H9 (cell line): Measurements from ENCODE around the gene KLHL2. TPM values are rescaled to one million over a fixed set of nuclear protein-coding genes. Genes with fewer than 3 reads are reported as not detected.

Experiments used
- DNase-seq: peaks from one replicate; pipeline ENCODE4 v3.0.0-alpha.2; 2017
- H2AFZ ChIP-seq: one replicate; pipeline ENCODE4 v1.6.1; 2013; ENCODE audit warnings: mild to moderate bottlenecking, low read length, control low read depth, moderate library complexity
- H2AK5ac ChIP-seq: 2 replicates; pipeline ENCODE4 v1.6.1; 2013; ENCODE audit warnings: low read length, control low read depth, mixed read lengths; ENCODE audit not compliant: insufficient read length
- H2BK120ac ChIP-seq: one replicate; pipeline ENCODE4 v1.6.1; 2013; ENCODE audit warnings: low read depth, mild to moderate bottlenecking, low read length, control low read depth, inconsistent platforms; ENCODE audit not compliant: poor library complexity, severe bottlenecking
- H2BK12ac ChIP-seq: 2 replicates; pipeline ENCODE4 v1.6.1; 2013; ENCODE audit warnings: low read length, control low read depth, mixed read lengths, low read depth; ENCODE audit not compliant: insufficient read length
- H2BK15ac ChIP-seq: 2 replicates; pipeline ENCODE4 v1.6.1; 2013; ENCODE audit warnings: low read depth, low read length, control low read depth
- H2BK20ac ChIP-seq: one replicate; pipeline ENCODE4 v1.6.1; 2013; ENCODE audit warnings: low read depth, mild to moderate bottlenecking, low read length, control low read depth, inconsistent platforms; ENCODE audit not compliant: poor library complexity, severe bottlenecking
- H2BK5ac ChIP-seq: 2 replicates; pipeline ENCODE4 v1.6.1; 2013; ENCODE audit warnings: low read length, control low read depth, mixed read lengths; ENCODE audit not compliant: insufficient read length
- H3K14ac ChIP-seq: 2 replicates; pipeline ENCODE4 v1.6.1; 2013; ENCODE audit warnings: low read length, control low read depth; ENCODE audit not compliant: insufficient read depth
- H3K18ac ChIP-seq: 2 replicates; pipeline ENCODE4 v1.6.1; 2013; ENCODE audit warnings: low read depth, mild to moderate bottlenecking, mixed read lengths, low read length, control low read depth; ENCODE audit not compliant: insufficient read length
- H3K23ac ChIP-seq: 2 replicates; pipeline ENCODE4 v1.6.1; 2013; ENCODE audit warnings: low read length, control low read depth, mixed read lengths, low read depth; ENCODE audit not compliant: insufficient read length
- H3K23me2 ChIP-seq: 2 replicates; pipeline ENCODE4 v1.6.1; 2013; ENCODE audit warnings: low read depth, mild to moderate bottlenecking, mixed read lengths, low read length, control low read depth; ENCODE audit not compliant: insufficient read length, poor library complexity, severe bottlenecking
- H3K27ac ChIP-seq: 2 replicates; pipeline ENCODE4 v1.5.1; 2013; ENCODE audit warnings: low read length, control low read depth, mixed read lengths, low read depth; ENCODE audit not compliant: insufficient read length
- H3K27me3 ChIP-seq: 2 replicates; pipeline ENCODE4 v1.6.1; 2013; ENCODE audit warnings: low read length, control low read depth, inconsistent platforms; ENCODE audit not compliant: insufficient read depth
- H3K4ac ChIP-seq: 2 replicates; pipeline ENCODE4 v1.6.1; 2013; ENCODE audit warnings: low read depth, mild to moderate bottlenecking, control low read depth, inconsistent platforms, low read length, moderate library complexity
- H3K4me1 ChIP-seq: 2 replicates; pipeline ENCODE4 v1.6.1; 2013; ENCODE audit warnings: low read length, control low read depth, inconsistent platforms; ENCODE audit not compliant: insufficient read depth
- H3K4me2 ChIP-seq: 2 replicates; pipeline ENCODE4 v1.6.1; 2013; ENCODE audit warnings: low read length, control low read depth, mixed read lengths; ENCODE audit not compliant: insufficient read length, insufficient read depth
- H3K56ac ChIP-seq: 2 replicates; pipeline ENCODE4 v1.6.1; 2013; ENCODE audit warnings: low read depth, mild to moderate bottlenecking, mixed read lengths, low read length, control low read depth; ENCODE audit not compliant: insufficient read length
- H3K79me1 ChIP-seq: 2 replicates; pipeline ENCODE4 v1.6.1; 2013; ENCODE audit warnings: low read depth, mild to moderate bottlenecking, moderate library complexity, low read length, control low read depth, inconsistent platforms; ENCODE audit not compliant: insufficient read depth, poor library complexity, severe bottlenecking
- H3K79me2 ChIP-seq: 2 replicates; pipeline ENCODE4 v1.6.1; 2013; ENCODE audit warnings: low read length, control low read depth, inconsistent platforms; ENCODE audit not compliant: insufficient read depth
- H3K9ac ChIP-seq: 2 replicates; pipeline ENCODE4 v1.6.1; 2013; ENCODE audit warnings: low read length, control low read depth, mixed read lengths; ENCODE audit not compliant: insufficient read length; ENCODE audit errors: extremely low read depth
- H3K9me3 ChIP-seq: one replicate; pipeline ENCODE4 v1.6.1; 2013; ENCODE audit warnings: low read depth, low read length, inconsistent platforms; ENCODE audit not compliant: control insufficient read depth
- H3T11ph ChIP-seq: one replicate; pipeline ENCODE4 v1.6.1; 2013; ENCODE audit warnings: mild to moderate bottlenecking, low read length, control low read depth, inconsistent platforms
- H4K20me1 ChIP-seq: one replicate; pipeline ENCODE4 v1.6.1; 2013; ENCODE audit not compliant: control insufficient read depth, insufficient read length, insufficient read depth
- H4K5ac ChIP-seq: 2 replicates; pipeline ENCODE4 v1.6.1; 2013; ENCODE audit warnings: low read depth, mild to moderate bottlenecking, mixed read lengths, low read length, control low read depth; ENCODE audit not compliant: insufficient read length
- H4K8ac ChIP-seq: replicated peaks from 2 replicates; pipeline ENCODE4 v1.6.1; 2013; ENCODE audit warnings: low read length, control low read depth, mixed read lengths, low read depth; ENCODE audit not compliant: insufficient read length
- H4K91ac ChIP-seq: 2 replicates; pipeline ENCODE4 v1.6.1; 2013; ENCODE audit warnings: low read depth, mild to moderate bottlenecking, moderate library complexity, mixed read lengths, low read length, control low read depth; ENCODE audit not compliant: insufficient read length
- H3K27ac Mint-ChIP-seq, 3 experiments: 2 replicates in 2 of 3; 3 replicates in 1 of 3; pipeline ENCODE4 v1.8.0; 2020 to 2021; ENCODE audit warnings: mixed read lengths in 3 of 3, mild to moderate bottlenecking in 1 of 3, moderate library complexity in 1 of 3
- H3K27me3 Mint-ChIP-seq: 2 replicates; pipeline ENCODE4 v1.8.0; 2021; ENCODE audit warnings: low read depth, mild to moderate bottlenecking, moderate library complexity, mixed read lengths
- H3K36me3 Mint-ChIP-seq, 3 experiments: 2 replicates in 2 of 3; 3 replicates in 1 of 3; pipeline ENCODE4 v1.8.0; 2020 to 2021; ENCODE audit warnings: low read depth in 3 of 3, mixed read lengths in 3 of 3; ENCODE audit not compliant: insufficient read depth in 1 of 3
- H3K4me1 Mint-ChIP-seq, 2 experiments: 2 replicates each; pipeline ENCODE4 v1.8.0; 2020; ENCODE audit warnings: mixed read lengths in 2 of 2
- H3K4me3 Mint-ChIP-seq, 2 experiments: 2 replicates in 1 of 2; 3 replicates in 1 of 2; pipeline ENCODE4 v1.8.0; 2020 to 2021; ENCODE audit warnings: mild to moderate bottlenecking in 2 of 2, mixed read lengths in 2 of 2, moderate library complexity in 1 of 2
- H3K9me3 Mint-ChIP-seq, 2 experiments: 2 replicates in 1 of 2; 3 replicates in 1 of 2; pipeline ENCODE4 v1.8.0; 2020; ENCODE audit warnings: mild to moderate bottlenecking in 2 of 2, mixed read lengths in 2 of 2, moderate library complexity in 1 of 2
- WGBS: extraction: QIAGEN DNeasy Blood & Tissue Kit; methylation state at CpG from one replicate; pipeline ENCODE4 v1.1.7; 2013; ENCODE audit warnings: missing lambda C conversion rate, low lambda C conversion rate, mixed read lengths; ENCODE audit not compliant: insufficient read length; ENCODE audit errors: extremely low coverage; 5-methylcytosine and 5-hydroxymethylcytosine counted together
- total RNA-seq: library from RNA; stranded (reverse); gene quantifications from 2 replicates; pipeline ENCODE4 v1.2.1, GENCODE V29; 2021
- TF ChIP-seq, protein P1 (sequence below): fragments of 200-600 bp; sonication (generic); conservative IDR thresholded peaks from 3 replicates; pipeline ENCODE4 v1.8.0; 2021; ENCODE audit warnings: antibody characterized with exemption, mild to moderate bottlenecking

The KLHL2 gene
- total RNA-seq, 1 experiment from 2014 or later = 14.3 TPM

DNA sequence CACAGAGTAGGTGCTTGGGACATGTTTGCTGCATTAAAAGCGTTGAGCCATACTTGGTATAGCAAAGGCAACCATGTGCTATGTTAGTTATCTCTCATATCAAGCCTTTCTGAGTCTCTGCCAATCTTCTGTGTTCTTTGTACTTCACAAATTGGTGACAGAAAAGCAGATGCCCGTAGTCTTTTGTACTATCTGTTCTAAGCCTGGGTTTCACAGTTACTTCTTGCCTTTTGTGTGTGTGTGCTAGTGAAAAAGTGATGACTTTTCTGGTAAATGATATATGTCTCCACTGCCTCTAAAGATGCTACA lies 16.1 kb upstream of the KLHL2 start:
- no CpG with 5 or more reads among the region's 2 CpGs for WGBS
- H2BK12ac ChIP-seq = no peak overlapping the region
- no peak overlapping the region for H2AFZ ChIP-seq

More for the DNA sequence above, 16.1 kb upstream of the KLHL2 start:
- no peak overlapping the region for H4K5ac ChIP-seq
- no peak overlapping the region for H3T11ph ChIP-seq
- no peak overlapping the region for H3K14ac ChIP-seq
- TF ChIP-seq, protein P1, sequence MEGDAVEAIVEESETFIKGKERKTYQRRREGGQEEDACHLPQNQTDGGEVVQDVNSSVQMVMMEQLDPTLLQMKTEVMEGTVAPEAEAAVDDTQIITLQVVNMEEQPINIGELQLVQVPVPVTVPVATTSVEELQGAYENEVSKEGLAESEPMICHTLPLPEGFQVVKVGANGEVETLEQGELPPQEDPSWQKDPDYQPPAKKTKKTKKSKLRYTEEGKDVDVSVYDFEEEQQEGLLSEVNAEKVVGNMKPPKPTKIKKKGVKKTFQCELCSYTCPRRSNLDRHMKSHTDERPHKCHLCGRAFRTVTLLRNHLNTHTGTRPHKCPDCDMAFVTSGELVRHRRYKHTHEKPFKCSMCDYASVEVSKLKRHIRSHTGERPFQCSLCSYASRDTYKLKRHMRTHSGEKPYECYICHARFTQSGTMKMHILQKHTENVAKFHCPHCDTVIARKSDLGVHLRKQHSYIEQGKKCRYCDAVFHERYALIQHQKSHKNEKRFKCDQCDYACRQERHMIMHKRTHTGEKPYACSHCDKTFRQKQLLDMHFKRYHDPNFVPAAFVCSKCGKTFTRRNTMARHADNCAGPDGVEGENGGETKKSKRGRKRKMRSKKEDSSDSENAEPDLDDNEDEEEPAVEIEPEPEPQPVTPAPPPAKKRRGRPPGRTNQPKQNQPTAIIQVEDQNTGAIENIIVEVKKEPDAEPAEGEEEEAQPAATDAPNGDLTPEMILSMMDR = no peak
- no peak overlapping the region for H4K91ac ChIP-seq
- H3K23ac ChIP-seq = no peak overlapping the region
- H3K27me3 Mint-ChIP-seq = no peaks in the 10 kb centered on the region
- no peak overlapping the region for H3K4me2 ChIP-seq
- no peak overlapping the region for H2BK120ac ChIP-seq
- H2BK20ac ChIP-seq = no peak overlapping the region
- H3K56ac ChIP-seq = no peak overlapping the region
- H3K4me1 ChIP-seq = no peaks in the 10 kb centered on the region
- no peaks in the 10 kb centered on the region for H4K20me1 ChIP-seq
- no peaks in the 10 kb centered on the region for H3K79me1 ChIP-seq
- H3K9me3 Mint-ChIP-seq = no peaks in the 10 kb centered on the region; a peak in 1 of 5 replicates
- H3K9me3 ChIP-seq = no peaks in the 10 kb centered on the region
- no peaks in the 10 kb centered on the region for H3K79me2 ChIP-seq
- no peak overlapping the region for H3K27ac Mint-ChIP-seq
- no peaks in the 10 kb centered on the region for H3K36me3 Mint-ChIP-seq
- H4K8ac ChIP-seq = no peak overlapping the region
- no peak overlapping the region for H2AK5ac ChIP-seq
- H3K27me3 ChIP-seq = no peaks in the 10 kb centered on the region
- no peaks in the 10 kb centered on the region for H3K23me2 ChIP-seq
- no peak overlapping the region for H2BK15ac ChIP-seq
- no peak overlapping the region for H3K4me3 Mint-ChIP-seq
- H3K27ac ChIP-seq = no peak overlapping the region
- no peaks in the 10 kb centered on the region for H3K4me1 Mint-ChIP-seq
- H3K18ac ChIP-seq = no peak overlapping the region
- H3K9ac ChIP-seq = no peak overlapping the region
- H3K4ac ChIP-seq = no peak overlapping the region
- no peak for DNase-seq
- H2BK5ac ChIP-seq = no peak overlapping the region
